Cardiac fibroblast (primary cell): ENCODE data around the gene ZMYND8.
A peak's percentile ranks its signal among the peaks of the same experiment; 100 is the strongest.

Experiments
- DNase-seq, 2 donors: peaks; one replicate each; pipeline versions ENCODE4 v3.0.0 to v3.0.0-alpha.2; 2010; ENCODE audit warnings: low read depth in 2 of 2
- H3K4me3 ChIP-seq, 2 donors: replicated peaks in 1 of 2; 1 replicate in 1 of 2; 2 replicates in 1 of 2; pipeline ENCODE4 v1.5.1; 2011; ENCODE audit warnings: low read depth in 2 of 2, low read length in 2 of 2, mild to moderate bottlenecking in 2 of 2, moderate library complexity in 1 of 2
- CTCF ChIP-seq: IDR thresholded peaks from one replicate; pipeline ENCODE4 v1.5.1; 2011; ENCODE audit warnings: low read depth, mild to moderate bottlenecking, low read length, inconsistent platforms

Gene ZMYND8

GRCh38 chr20:47239719-47240067 is 116.8 kb downstream of the ZMYND8 start:
- no peak for TF ChIP-seq CTCF
- H3K4me3 ChIP-seq = no peak overlapping the region
- DNase-seq = no peak

- DNase-seq = no peak
- no peak overlapping the region for H3K4me3 ChIP-seq
- TF ChIP-seq CTCF = no peak
Observed at GRCh38 chr20:47238780-47239718, 117.5 kb downstream of the ZMYND8 start.

- TF ChIP-seq CTCF = no peak
- no peak overlapping the region for H3K4me3 ChIP-seq
- peak in 1 of 2 donors; percentile 34 for DNase-seq
Observed at GRCh38 chr20:47237715-47238114, 118.8 kb downstream of the ZMYND8 start.

GRCh38 chr20:47236639-47236900 is 119.9 kb downstream of the ZMYND8 start:
- no peak for DNase-seq
- TF ChIP-seq CTCF = no peak
- no peak overlapping the region for H3K4me3 ChIP-seq

- no peak overlapping the region for H3K4me3 ChIP-seq
- no peak for DNase-seq
- no peak for TF ChIP-seq CTCF
Observed at GRCh38 chr20:47235853-47236638, 120.5 kb downstream of the ZMYND8 start.

GRCh38 chr20:47235111-47235510 is 121.4 kb downstream of the ZMYND8 start:
- TF ChIP-seq CTCF = no peak
- no peak for DNase-seq
- H3K4me3 ChIP-seq = no peak overlapping the region
